ENCODE data around the gene ZBTB7C. TPM values are rescaled to one million over a fixed set of nuclear protein-coding genes. Genes with fewer than 3 reads are reported as not detected.

Gene ZBTB7C
- polyA plus RNA-seq, 4 donors = 0.54 to 4.1 (median 1.5) TPM

DNA sequence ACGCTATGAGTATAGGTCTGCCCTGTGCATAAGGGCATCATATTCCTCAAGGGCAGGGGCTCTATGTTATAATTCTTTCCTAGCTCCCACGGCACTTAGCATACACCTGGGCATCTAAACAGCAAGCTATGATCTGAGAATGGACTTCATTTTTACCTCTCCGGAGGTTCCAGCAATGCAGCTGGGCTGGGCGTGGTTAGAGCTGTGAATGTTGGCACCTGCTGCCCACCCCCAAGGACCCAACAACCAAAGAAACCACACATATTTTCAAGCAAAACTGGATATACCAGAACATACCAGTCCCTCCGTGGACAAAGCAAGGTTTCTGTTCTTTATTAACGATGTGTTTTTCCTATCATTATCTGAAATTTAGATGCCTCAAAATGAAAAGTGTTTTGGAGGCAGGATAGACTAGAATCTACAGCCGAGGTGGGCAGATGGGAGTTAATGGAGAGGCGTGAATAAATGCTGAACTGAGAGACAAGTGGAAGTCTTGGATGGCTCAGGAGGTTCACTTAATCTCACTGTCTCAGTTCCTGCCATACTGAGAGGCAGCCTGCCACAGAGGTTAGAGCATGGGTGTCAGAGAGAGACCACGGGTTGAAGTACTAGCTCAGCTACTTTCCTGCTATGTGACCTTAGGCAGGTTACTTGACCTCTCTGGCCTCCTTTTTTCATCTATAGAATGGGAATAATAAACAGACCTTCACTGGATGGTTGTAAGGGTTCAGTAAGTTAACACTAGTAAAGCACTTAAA lies 292.1 kb downstream of the ZBTB7C start:
- 71 to 82% (median 80%) methylated on average over 9 of the region's 9 CpGs for WGBS, 3 donors
- no peak for FAIRE-seq
- no peak for DNase-seq
- Histone ChIP-seq H3K4me3 (ENCODE audit: low read depth in 1 of 3, low read length in 3 of 3) (no peak overlapping the region), H3K27ac (ENCODE audit: low read depth in 1 of 3, low read length in 2 of 3) (no peak overlapping the region), H3K4me1 (ENCODE audit: control insufficient read depth in 3 of 3, insufficient read depth in 2 of 3, low read depth in 1 of 3, low read length in 2 of 3) (no peaks in the 10 kb centered on the region), H3K36me3 (ENCODE audit: control insufficient read depth in 3 of 3, insufficient read depth in 2 of 3, low read depth in 1 of 3, low read length in 3 of 3) (no peaks in the 10 kb centered on the region), H3K9me3 (ENCODE audit: control insufficient read depth in 2 of 2, insufficient read depth in 1 of 2, low read depth in 1 of 2, low read length in 1 of 2) (no peaks in the 10 kb centered on the region), H3K27me3 (ENCODE audit: control insufficient read depth in 3 of 3, insufficient read depth in 3 of 3, low read length in 3 of 3) (no peaks in the 10 kb centered on the region)

DNA sequence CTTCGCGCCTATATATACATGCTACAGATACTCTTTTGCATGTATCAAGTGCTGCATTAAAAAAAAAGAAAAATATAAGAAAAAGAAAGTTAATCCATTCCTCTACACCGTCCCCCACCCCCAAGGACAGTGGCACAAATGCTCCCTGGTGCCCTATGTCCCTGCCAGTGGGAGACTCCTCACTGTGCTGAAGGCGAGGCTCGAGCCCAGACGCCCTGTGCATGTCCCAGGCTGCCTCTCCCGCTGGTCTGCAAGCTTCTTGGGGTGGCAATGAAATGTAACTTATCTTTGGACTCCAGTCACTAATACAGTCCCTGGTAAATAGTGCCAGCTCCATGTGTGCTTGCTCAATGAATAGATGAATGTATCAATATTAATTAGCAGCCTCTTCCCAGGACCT lies 293.2 kb downstream of the ZBTB7C start:
- H3K27ac ChIP-seq (ENCODE audit: low read depth in 1 of 3, low read length in 2 of 3) = no peak overlapping the region
- FAIRE-seq (no peak), DNase-seq (no peak)
- H3K9me3 ChIP-seq (ENCODE audit: control insufficient read depth in 2 of 2, insufficient read depth in 1 of 2, low read depth in 1 of 2, low read length in 1 of 2) = no peaks in the 10 kb centered on the region
- no peaks in the 10 kb centered on the region for H3K4me1 ChIP-seq (ENCODE audit: control insufficient read depth in 3 of 3, insufficient read depth in 2 of 3, low read depth in 1 of 3, low read length in 2 of 3)
- WGBS, 3 donors = 66 to 85% (median 76%) methylated on average over 7 of the region's 7 CpGs
- no peaks in the 10 kb centered on the region for H3K36me3 ChIP-seq (ENCODE audit: control insufficient read depth in 3 of 3, insufficient read depth in 2 of 3, low read depth in 1 of 3, low read length in 3 of 3)
- H3K4me3 ChIP-seq (ENCODE audit: low read depth in 1 of 3, low read length in 3 of 3) = no peak overlapping the region
- no peaks in the 10 kb centered on the region for H3K27me3 ChIP-seq (ENCODE audit: control insufficient read depth in 3 of 3, insufficient read depth in 3 of 3, low read length in 3 of 3)

GRCh38 chr18:48113691-48114090 lies 295.5 kb downstream of the ZBTB7C start:
- no peak overlapping the region for H3K27ac ChIP-seq (ENCODE audit: low read depth in 1 of 3, low read length in 2 of 3)
- no peaks in the 10 kb centered on the region for H3K27me3 ChIP-seq (ENCODE audit: control insufficient read depth in 3 of 3, insufficient read depth in 3 of 3, low read length in 3 of 3)
- H3K9me3 ChIP-seq (ENCODE audit: control insufficient read depth in 2 of 2, insufficient read depth in 1 of 2, low read depth in 1 of 2, low read length in 1 of 2) = no peaks in the 10 kb centered on the region
- no peak for FAIRE-seq
- WGBS, 3 donors = 91 to 92% (median 92%) methylated on average over 8 of the region's 8 CpGs
- no peak for DNase-seq
- no peaks in the 10 kb centered on the region for H3K4me1 ChIP-seq (ENCODE audit: control insufficient read depth in 3 of 3, insufficient read depth in 2 of 3, low read depth in 1 of 3, low read length in 2 of 3)
- H3K4me3 ChIP-seq (ENCODE audit: low read depth in 1 of 3, low read length in 3 of 3) = no peak overlapping the region
- no peaks in the 10 kb centered on the region for H3K36me3 ChIP-seq (ENCODE audit: control insufficient read depth in 3 of 3, insufficient read depth in 2 of 3, low read depth in 1 of 3, low read length in 3 of 3)

- DNase-seq (no peak), FAIRE-seq (no peak)
- Histone ChIP-seq H3K4me3 (ENCODE audit: low read depth in 1 of 3, low read length in 3 of 3) (no peak overlapping the region), H3K27ac (ENCODE audit: low read depth in 1 of 3, low read length in 2 of 3) (no peak overlapping the region), H3K36me3 (ENCODE audit: control insufficient read depth in 3 of 3, insufficient read depth in 2 of 3, low read depth in 1 of 3, low read length in 3 of 3) (no peaks in the 10 kb centered on the region), H3K4me1 (ENCODE audit: control insufficient read depth in 3 of 3, insufficient read depth in 2 of 3, low read depth in 1 of 3, low read length in 2 of 3) (no peaks in the 10 kb centered on the region), H3K9me3 (ENCODE audit: control insufficient read depth in 2 of 2, insufficient read depth in 1 of 2, low read depth in 1 of 2, low read length in 1 of 2) (no peaks in the 10 kb centered on the region), H3K27me3 (ENCODE audit: control insufficient read depth in 3 of 3, insufficient read depth in 3 of 3, low read length in 3 of 3) (peaks cover 0 to 2% (median 0%) of the 10 kb centered on the region in 3 donors)
- 66 to 87% (median 66%) methylated on average over 5 of the region's 5 CpGs for WGBS, 3 donors
Measured at GRCh38 chr18:48111587-48111986, 297.6 kb downstream of the ZBTB7C start.

DNA sequence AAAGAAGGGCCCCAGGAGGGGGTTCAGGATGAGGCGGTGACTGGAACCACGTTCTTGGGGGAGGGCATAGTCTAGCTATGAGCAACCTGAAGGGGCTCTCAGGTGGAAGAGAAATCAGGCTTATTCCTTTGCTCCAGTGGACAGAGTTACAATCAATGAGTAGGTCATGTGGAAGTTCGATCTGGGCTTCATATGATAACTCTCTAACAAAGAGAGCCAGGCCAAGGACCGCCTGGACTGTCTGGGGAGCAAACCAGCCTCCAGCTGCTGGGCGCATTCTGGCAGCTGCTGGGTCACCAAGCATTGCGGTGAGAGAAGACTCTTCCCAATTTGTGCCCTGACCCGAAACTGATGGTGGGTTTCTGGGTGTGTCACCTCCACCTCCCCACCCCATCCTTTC lies 298.4 kb downstream of the ZBTB7C start:
- FAIRE-seq = no peak
- WGBS, 3 donors = 73 to 89% (median 84%) methylated on average over 7 of the region's 7 CpGs

GRCh38 chr18:48109961-48110493 lies 299.2 kb downstream of the ZBTB7C start:
- Histone ChIP-seq H3K27me3 (ENCODE audit: control insufficient read depth in 3 of 3, insufficient read depth in 3 of 3, low read length in 3 of 3) (peaks cover 0 to 2% (median 0%) of the 10 kb centered on the region in 3 donors), H3K27ac (ENCODE audit: low read depth in 1 of 3, low read length in 2 of 3) (no peak overlapping the region), H3K36me3 (ENCODE audit: control insufficient read depth in 3 of 3, insufficient read depth in 2 of 3, low read depth in 1 of 3, low read length in 3 of 3) (no peaks in the 10 kb centered on the region), H3K4me3 (ENCODE audit: low read depth in 1 of 3, low read length in 3 of 3) (no peak overlapping the region), H3K4me1 (ENCODE audit: control insufficient read depth in 3 of 3, insufficient read depth in 2 of 3, low read depth in 1 of 3, low read length in 2 of 3) (no peaks in the 10 kb centered on the region), H3K9me3 (ENCODE audit: control insufficient read depth in 2 of 2, insufficient read depth in 1 of 2, low read depth in 1 of 2, low read length in 1 of 2) (no peaks in the 10 kb centered on the region)
- FAIRE-seq (no peak), DNase-seq (no peak)
- WGBS, 3 donors = 67 to 87% (median 68%) methylated on average over 6 of the region's 6 CpGs

More for the DNA sequence above, 298.4 kb downstream of the ZBTB7C start:
- no peak for DNase-seq
- Histone ChIP-seq H3K27ac (ENCODE audit: low read depth in 1 of 3, low read length in 2 of 3) (no peak overlapping the region), H3K27me3 (ENCODE audit: control insufficient read depth in 3 of 3, insufficient read depth in 3 of 3, low read length in 3 of 3) (peaks cover 0 to 2% (median 0%) of the 10 kb centered on the region in 3 donors), H3K36me3 (ENCODE audit: control insufficient read depth in 3 of 3, insufficient read depth in 2 of 3, low read depth in 1 of 3, low read length in 3 of 3) (no peaks in the 10 kb centered on the region), H3K4me3 (ENCODE audit: low read depth in 1 of 3, low read length in 3 of 3) (no peak overlapping the region), H3K9me3 (ENCODE audit: control insufficient read depth in 2 of 2, insufficient read depth in 1 of 2, low read depth in 1 of 2, low read length in 1 of 2) (no peaks in the 10 kb centered on the region), H3K4me1 (ENCODE audit: control insufficient read depth in 3 of 3, insufficient read depth in 2 of 3, low read depth in 1 of 3, low read length in 2 of 3) (no peaks in the 10 kb centered on the region)

DNA sequence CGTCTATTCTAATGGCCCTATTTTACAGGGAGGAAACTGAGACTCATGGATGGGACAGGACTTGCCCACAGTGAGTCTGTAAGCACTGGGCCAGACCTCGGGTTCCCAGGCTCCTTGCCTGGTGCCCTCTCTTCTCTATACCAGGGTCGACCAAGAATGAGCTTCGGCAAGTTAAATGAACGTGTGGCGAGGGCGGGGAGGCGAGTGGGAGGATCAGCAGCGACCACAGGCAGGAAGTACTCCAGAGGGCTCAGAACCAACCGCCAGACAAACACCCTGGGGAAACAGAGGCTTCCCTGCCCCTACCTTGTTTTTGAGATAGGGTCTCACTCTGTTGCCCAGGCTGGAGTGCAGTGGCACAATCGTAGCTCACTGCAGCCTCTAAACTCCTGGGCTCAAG lies 301.0 kb downstream of the ZBTB7C start:
- peaks cover 0 to 2% (median 0%) of the 10 kb centered on the region in 3 donors for H3K27me3 ChIP-seq (ENCODE audit: control insufficient read depth in 3 of 3, insufficient read depth in 3 of 3, low read length in 3 of 3)
- no peak for FAIRE-seq

GRCh38 chr18:48106976-48107781 lies 302.0 kb downstream of the ZBTB7C start:
- Histone ChIP-seq H3K27ac (ENCODE audit: low read depth in 1 of 3, low read length in 2 of 3) (no peak overlapping the region), H3K36me3 (ENCODE audit: control insufficient read depth in 3 of 3, insufficient read depth in 2 of 3, low read depth in 1 of 3, low read length in 3 of 3) (no peaks in the 10 kb centered on the region), H3K4me1 (ENCODE audit: control insufficient read depth in 3 of 3, insufficient read depth in 2 of 3, low read depth in 1 of 3, low read length in 2 of 3) (no peaks in the 10 kb centered on the region), H3K27me3 (ENCODE audit: control insufficient read depth in 3 of 3, insufficient read depth in 3 of 3, low read length in 3 of 3) (peaks cover 0 to 2% (median 0%) of the 10 kb centered on the region in 3 donors), H3K4me3 (ENCODE audit: low read depth in 1 of 3, low read length in 3 of 3) (no peak overlapping the region), H3K9me3 (ENCODE audit: control insufficient read depth in 2 of 2, insufficient read depth in 1 of 2, low read depth in 1 of 2, low read length in 1 of 2) (no peaks in the 10 kb centered on the region)
- WGBS, 3 donors = 41 to 51% (median 47%) methylated on average over 11 of the region's 11 CpGs
- FAIRE-seq (no peak), DNase-seq (peak in 1 of 2 donors; percentile 13)

More for the DNA sequence above, 301.0 kb downstream of the ZBTB7C start:
- Histone ChIP-seq H3K9me3 (ENCODE audit: control insufficient read depth in 2 of 2, insufficient read depth in 1 of 2, low read depth in 1 of 2, low read length in 1 of 2) (no peaks in the 10 kb centered on the region), H3K4me3 (ENCODE audit: low read depth in 1 of 3, low read length in 3 of 3) (no peak overlapping the region), H3K27ac (ENCODE audit: low read depth in 1 of 3, low read length in 2 of 3) (no peak overlapping the region), H3K36me3 (ENCODE audit: control insufficient read depth in 3 of 3, insufficient read depth in 2 of 3, low read depth in 1 of 3, low read length in 3 of 3) (no peaks in the 10 kb centered on the region), H3K4me1 (ENCODE audit: control insufficient read depth in 3 of 3, insufficient read depth in 2 of 3, low read depth in 1 of 3, low read length in 2 of 3) (no peaks in the 10 kb centered on the region)
- WGBS, 3 donors = 86 to 91% (median 86%) methylated on average over 11 of the region's 11 CpGs
- DNase-seq = no peak

All from small intestine (tissue), 7 donors.